CD4-positive, alpha-beta T cell (primary cell): ENCODE results near the gene PEX3. TPM values are rescaled to one million over a fixed set of nuclear protein-coding genes. Genes with fewer than 3 reads are reported as not detected.
A peak's percentile ranks its signal among the peaks of the same experiment; 100 is the strongest.

ENCODE experiments used
- ATAC-seq: fragments of 200-7000 bp; cut with Tn5 transposase; one replicate; pipeline ENCODE4 v1.10.0; 2022; ENCODE audit warnings: mild to moderate bottlenecking; ENCODE audit not compliant: poor library complexity
- CTCF ChIA-PET: fragments of 350-600 bp; sonication (Branson Sonifier 250); formaldehyde crosslinking; loops from one replicate; lab custom pipeline; 2021; ENCODE audit warnings: antibody characterized with exemption, inconsistent platforms; lab: Charles Lee
- POLR2A ChIA-PET: fragments of 350-600 bp; sonication (Branson Sonifier 250); formaldehyde crosslinking; loops from one replicate; lab custom pipeline; 2021; ENCODE audit warnings: antibody characterized with exemption, inconsistent platforms; lab: Charles Lee
- DNase-seq, 14 experiments: peaks; one replicate each; pipeline ENCODE4 v3.0.0-alpha.2; 2013 to 2020; ENCODE audit warnings: mixed read lengths in 2 of 14
- H3K27ac ChIP-seq, 2 donors: one replicate each; pipeline versions ENCODE4 v1.5.1 to v1.7.0; 2013; ENCODE audit warnings: low read length in 2 of 2, low read depth in 1 of 2, mild to moderate bottlenecking in 1 of 2
- H3K27me3 ChIP-seq, 2 experiments: 1 replicate in 1 of 2; 2 replicates in 1 of 2; pipeline versions ENCODE4 v1.6.1 to v1.7.0; 2013; ENCODE audit warnings: low read length in 2 of 2, control low read depth in 1 of 2, mild to moderate bottlenecking in 1 of 2, moderate library complexity in 1 of 2; ENCODE audit not compliant: insufficient read depth in 2 of 2, control insufficient read depth in 1 of 2
- H3K36me3 ChIP-seq: one replicate; pipeline ENCODE4 v1.6.1; 2013; ENCODE audit warnings: low read length, control low read depth; ENCODE audit not compliant: insufficient read depth
- H3K4me1 ChIP-seq: one replicate; pipeline ENCODE4 v1.6.1; 2013; ENCODE audit warnings: low read length, control low read depth; ENCODE audit not compliant: insufficient read depth
- H3K4me3 ChIP-seq: one replicate; pipeline ENCODE4 v1.5.1; 2013; ENCODE audit warnings: mild to moderate bottlenecking, low read length, moderate library complexity
- H3K9me3 ChIP-seq, 2 experiments: 1 replicate in 1 of 2; 2 replicates in 1 of 2; pipeline versions ENCODE4 v1.6.1 to v1.7.0; 2013; ENCODE audit warnings: low read length in 2 of 2, mild to moderate bottlenecking in 2 of 2, control low read depth in 1 of 2, moderate library complexity in 1 of 2; ENCODE audit not compliant: control insufficient read depth in 1 of 2, insufficient read depth in 1 of 2
- H3K27ac Mint-ChIP-seq: one replicate; pipeline ENCODE4 v1.8.0; 2020; ENCODE audit warnings: mixed read lengths
- H3K27me3 Mint-ChIP-seq: one replicate; pipeline ENCODE4 v1.8.0; 2021; ENCODE audit warnings: mixed read lengths
- H3K36me3 Mint-ChIP-seq: one replicate; pipeline ENCODE4 v1.8.0; 2021; ENCODE audit warnings: low read depth, mixed read lengths
- H3K4me1 Mint-ChIP-seq: one replicate; pipeline ENCODE4 v1.8.0; 2021; ENCODE audit warnings: low read depth, mixed read lengths
- H3K4me3 Mint-ChIP-seq: one replicate; pipeline ENCODE4 v1.8.0; 2020; ENCODE audit warnings: mild to moderate bottlenecking, mixed read lengths
- H3K9me3 Mint-ChIP-seq: one replicate; pipeline ENCODE4 v1.8.0; 2020; ENCODE audit warnings: mixed read lengths
- intact Hi-C, 2 experiments: fragments of 100-400 bp; cut with DNase I in 1 of 2; cut with micrococcal nuclease in 1 of 2; formaldehyde crosslinking; loops; one replicate each; pipeline versions ENCODE4 v1.15.1 to v1.9.0; 2023 to 2025; cut with DNase I, micrococcal nuclease
- total RNA-seq, 174 experiments: library from RNA in 2 of 174; stranded (reverse) in 2 of 174; gene quantifications; one replicate each; pipeline ENCODE4 v1.2.3 and lab custom pipeline; 2021 to 2026
- TF ChIP-seq, protein P1 (sequence below): fragments of 200-600 bp; IDR thresholded peaks from one replicate; pipeline ENCODE4 v1.8.0; 2022; ENCODE audit warnings: antibody characterized with exemption, mild to moderate bottlenecking

Gene PEX3
- total RNA-seq, 2 experiments from 2014 or later, result 7.3 to 9.7 TPM

DNA sequence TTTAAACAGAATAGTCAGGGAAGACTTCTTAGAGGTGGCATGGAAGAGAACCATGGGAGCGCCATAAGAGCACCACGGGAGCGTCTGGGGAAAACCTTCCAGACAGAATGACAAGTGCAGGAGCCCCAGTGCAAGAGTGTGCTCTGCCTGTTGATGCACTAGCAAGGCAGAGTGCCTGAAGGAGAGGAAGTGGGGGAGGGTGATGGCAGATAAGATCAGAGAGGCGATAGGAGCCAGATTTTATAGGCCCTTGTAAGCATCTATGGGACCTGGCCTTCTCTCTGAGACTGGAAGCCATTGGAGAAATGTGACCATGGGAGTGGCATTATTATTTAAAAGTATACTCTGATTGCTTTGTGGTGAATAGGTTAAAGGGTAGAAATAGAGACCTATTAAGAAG lies 47.8 kb downstream of the PEX3 start:
- H3K4me1 ChIP-seq, result peaks cover 7% of the 10 kb centered on the region
- peaks cover 16% of the 10 kb centered on the region for H3K4me1 Mint-ChIP-seq
- TF ChIP-seq, protein P1, sequence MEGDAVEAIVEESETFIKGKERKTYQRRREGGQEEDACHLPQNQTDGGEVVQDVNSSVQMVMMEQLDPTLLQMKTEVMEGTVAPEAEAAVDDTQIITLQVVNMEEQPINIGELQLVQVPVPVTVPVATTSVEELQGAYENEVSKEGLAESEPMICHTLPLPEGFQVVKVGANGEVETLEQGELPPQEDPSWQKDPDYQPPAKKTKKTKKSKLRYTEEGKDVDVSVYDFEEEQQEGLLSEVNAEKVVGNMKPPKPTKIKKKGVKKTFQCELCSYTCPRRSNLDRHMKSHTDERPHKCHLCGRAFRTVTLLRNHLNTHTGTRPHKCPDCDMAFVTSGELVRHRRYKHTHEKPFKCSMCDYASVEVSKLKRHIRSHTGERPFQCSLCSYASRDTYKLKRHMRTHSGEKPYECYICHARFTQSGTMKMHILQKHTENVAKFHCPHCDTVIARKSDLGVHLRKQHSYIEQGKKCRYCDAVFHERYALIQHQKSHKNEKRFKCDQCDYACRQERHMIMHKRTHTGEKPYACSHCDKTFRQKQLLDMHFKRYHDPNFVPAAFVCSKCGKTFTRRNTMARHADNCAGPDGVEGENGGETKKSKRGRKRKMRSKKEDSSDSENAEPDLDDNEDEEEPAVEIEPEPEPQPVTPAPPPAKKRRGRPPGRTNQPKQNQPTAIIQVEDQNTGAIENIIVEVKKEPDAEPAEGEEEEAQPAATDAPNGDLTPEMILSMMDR, result no peak
- intact Hi-C loops, result no loop called here
- H3K9me3 Mint-ChIP-seq, result no peaks in the 10 kb centered on the region
- no peak overlapping the region for H3K4me3 Mint-ChIP-seq
- ChIA-PET POLR2A (no interaction called here), CTCF (no interaction called here)
- no peak overlapping the region for H3K27ac Mint-ChIP-seq
- no peaks in the 10 kb centered on the region for H3K9me3 ChIP-seq
- no peak overlapping the region for H3K27ac ChIP-seq
- H3K36me3 Mint-ChIP-seq, result no peaks in the 10 kb centered on the region
- H3K4me3 ChIP-seq, result no peak overlapping the region
- peaks cover 3% of the 10 kb centered on the region for H3K36me3 ChIP-seq
- ATAC-seq, result peak; percentile 81
- DNase-seq, result peak in 8 of 14 experiments; percentile 5 to 47 (median 25)
- H3K27me3 ChIP-seq, result no peaks in the 10 kb centered on the region
- no peaks in the 10 kb centered on the region for H3K27me3 Mint-ChIP-seq

DNA sequence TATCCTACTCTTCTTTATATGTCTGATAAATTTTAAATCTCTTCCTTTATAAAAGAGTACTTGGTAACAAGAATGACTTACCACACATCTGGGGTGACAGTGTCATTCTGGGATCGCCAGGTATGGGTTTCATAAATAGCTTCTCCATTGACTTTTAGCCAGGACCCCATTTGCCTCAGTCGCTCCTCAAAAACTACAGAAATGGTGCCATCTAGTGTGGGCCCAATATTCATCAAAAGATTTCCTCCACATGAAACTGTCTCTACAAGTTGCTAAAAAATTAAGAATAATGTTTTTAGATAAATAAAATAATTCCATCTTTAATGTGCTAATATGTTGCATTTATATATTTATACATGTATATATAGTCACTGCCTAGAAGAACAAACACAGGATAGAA lies 51.2 kb downstream of the PEX3 start:
- DNase-seq (no peak), ATAC-seq (no peak)
- CTCF ChIA-PET, result interaction anchor here (0.6 to 1.5 kb wide), 2 partner anchors 11 to 469 kb away, joined by 3 read pairs; no protein-coding TSS in a partner anchor
- no peaks in the 10 kb centered on the region for H3K9me3 Mint-ChIP-seq
- intact Hi-C loops, result no loop called here
- Histone ChIP-seq H3K27me3 (no peaks in the 10 kb centered on the region), H3K36me3 (no peaks in the 10 kb centered on the region), H3K9me3 (no peaks in the 10 kb centered on the region), H3K4me3 (no peak overlapping the region), H3K4me1 (peaks cover 7% of the 10 kb centered on the region), H3K27ac (no peak overlapping the region)
- no peak overlapping the region for H3K4me3 Mint-ChIP-seq
- H3K36me3 Mint-ChIP-seq, result peaks cover 10% of the 10 kb centered on the region
- H3K4me1 Mint-ChIP-seq, result peaks cover 16% of the 10 kb centered on the region
- TF ChIP-seq, protein P1, result no peak
- no peaks in the 10 kb centered on the region for H3K27me3 Mint-ChIP-seq
- H3K27ac Mint-ChIP-seq, result no peak overlapping the region
- POLR2A ChIA-PET, result interaction anchor here (1.5 to 1.7 kb wide), 2 partner anchors 9 to 12 kb away, joined by 3 to 5 read pairs; partner anchors contain the start of gene FUCA2

DNA sequence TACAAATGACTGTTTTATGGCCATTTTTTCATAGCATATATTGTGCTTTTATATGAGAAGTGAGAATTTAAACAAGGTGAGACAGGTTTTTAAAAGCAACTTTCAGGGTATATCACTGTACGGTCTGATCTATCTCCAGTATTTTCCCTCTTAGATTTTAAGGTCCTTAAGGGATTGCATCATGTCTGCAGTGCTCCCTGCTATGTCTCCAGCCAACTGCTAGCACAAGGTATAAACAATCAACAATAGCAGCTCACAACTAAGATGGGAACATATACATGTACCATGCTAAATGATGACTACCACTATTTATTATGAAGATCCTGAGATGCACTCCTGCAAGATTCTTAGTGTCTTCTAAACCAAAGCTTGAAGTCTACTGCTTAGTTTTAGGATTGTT lies 53.8 kb downstream of the PEX3 start:
- H3K4me3 Mint-ChIP-seq, result no peak overlapping the region
- H3K9me3 ChIP-seq, result no peaks in the 10 kb centered on the region
- no peak overlapping the region for H3K27ac ChIP-seq
- ChIA-PET CTCF (interaction anchor here (0.7 kb wide), 1 partner anchor 11 kb away, joined by 3 read pairs; no protein-coding TSS in a partner anchor), POLR2A (no interaction called here)
- ATAC-seq (no peak), DNase-seq (no peak)
- intact Hi-C loops, result no loop called here
- no peaks in the 10 kb centered on the region for H3K36me3 ChIP-seq
- peaks cover 10% of the 10 kb centered on the region for H3K36me3 Mint-ChIP-seq
- TF ChIP-seq, protein P1, result no peak
- peaks cover 2% of the 10 kb centered on the region for H3K4me1 Mint-ChIP-seq
- no peaks in the 10 kb centered on the region for H3K27me3 ChIP-seq
- H3K27ac Mint-ChIP-seq, result no peak overlapping the region
- no peaks in the 10 kb centered on the region for H3K27me3 Mint-ChIP-seq
- H3K4me1 ChIP-seq, result no peaks in the 10 kb centered on the region
- no peaks in the 10 kb centered on the region for H3K9me3 Mint-ChIP-seq
- no peak overlapping the region for H3K4me3 ChIP-seq
